Testis (tissue), 3 donors: ENCODE results near the gene EMD. TPM values are rescaled to one million over a fixed set of nuclear protein-coding genes. Genes with fewer than 3 reads are reported as not detected.

ENCODE experiments used
- DNase-seq: peaks from one replicate; pipeline ENCODE4 v3.0.0-alpha.2; 2019
- H3K27ac ChIP-seq, 2 donors: fragments of 200-600 bp; sonication (generic); one replicate each; pipeline ENCODE4 v1.5.1; 2019
- H3K27me3 ChIP-seq: fragments of 200-600 bp; sonication (generic); one replicate; pipeline ENCODE4 v1.5.1; 2019
- H3K36me3 ChIP-seq: fragments of 200-600 bp; sonication (generic); one replicate; pipeline ENCODE4 v1.5.1; 2017; ENCODE audit warnings: low read depth; ENCODE audit errors: missing control alignments
- H3K4me1 ChIP-seq: fragments of 200-600 bp; sonication (generic); one replicate; pipeline ENCODE4 v1.5.1; 2019
- H3K4me3 ChIP-seq, 2 donors: fragments of 200-600 bp; sonication (generic); one replicate each; pipeline ENCODE4 v1.5.1; 2017 to 2019
- H3K9me3 ChIP-seq: fragments of 200-600 bp; sonication (generic); one replicate; pipeline ENCODE4 v1.5.1; 2017
- POLR2A ChIP-seq: fragments of 450-650 bp; IDR thresholded peaks from one replicate; pipeline ENCODE4 v1.6.1; 2017; ENCODE audit warnings: antibody characterized with exemption, mild to moderate bottlenecking, moderate library complexity
- WGBS, 2 donors: methylation state at CpG; one replicate each; pipeline ENCODE4 v1.1.5; 2018; 5-methylcytosine and 5-hydroxymethylcytosine counted together
- intact Hi-C: fragments of 100-400 bp; cut with DNase I; formaldehyde crosslinking; loops from one replicate; pipeline ENCODE4 v1.15.1; 2023; ENCODE audit warnings: low total_unique reads
- polyA plus RNA-seq: library from polyadenylated mRNA; stranded (reverse); fragments of 350-450 nt; fragmentation: Illumina TruSeq; extraction: RNeasy Lipid Tissue Mini Kit (QIAGEN cat#74804); gene quantifications from one replicate; pipeline ENCODE4 v1.2.3, GENCODE V29; 2014; ENCODE audit warnings: low read depth, low replicate concordance; ENCODE audit not compliant: insufficient read depth
- total RNA-seq, 2 donors: library from RNA; depleted of rRNA; stranded (reverse); fragments of >200 nt; gene quantifications; one replicate each; pipeline ENCODE4 v1.2.3, GENCODE V29; 2016
- TF ChIP-seq, protein P1 (sequence below), 3 experiments: fragments of 450-650 bp in 2 of 3; fragments of 200-600 bp in 1 of 3; sonication (generic) in 1 of 3; IDR thresholded peaks; one replicate each; pipeline ENCODE4 v1.5.1; 2016 to 2019; ENCODE audit warnings: antibody characterized with exemption in 3 of 3, mild to moderate bottlenecking in 2 of 3, moderate library complexity in 1 of 3

EMD gene
- total and polyA plus RNA-seq, 3 donors from 2014 or later = 65.6 to 74.2 (median 69.6) TPM

DNA sequence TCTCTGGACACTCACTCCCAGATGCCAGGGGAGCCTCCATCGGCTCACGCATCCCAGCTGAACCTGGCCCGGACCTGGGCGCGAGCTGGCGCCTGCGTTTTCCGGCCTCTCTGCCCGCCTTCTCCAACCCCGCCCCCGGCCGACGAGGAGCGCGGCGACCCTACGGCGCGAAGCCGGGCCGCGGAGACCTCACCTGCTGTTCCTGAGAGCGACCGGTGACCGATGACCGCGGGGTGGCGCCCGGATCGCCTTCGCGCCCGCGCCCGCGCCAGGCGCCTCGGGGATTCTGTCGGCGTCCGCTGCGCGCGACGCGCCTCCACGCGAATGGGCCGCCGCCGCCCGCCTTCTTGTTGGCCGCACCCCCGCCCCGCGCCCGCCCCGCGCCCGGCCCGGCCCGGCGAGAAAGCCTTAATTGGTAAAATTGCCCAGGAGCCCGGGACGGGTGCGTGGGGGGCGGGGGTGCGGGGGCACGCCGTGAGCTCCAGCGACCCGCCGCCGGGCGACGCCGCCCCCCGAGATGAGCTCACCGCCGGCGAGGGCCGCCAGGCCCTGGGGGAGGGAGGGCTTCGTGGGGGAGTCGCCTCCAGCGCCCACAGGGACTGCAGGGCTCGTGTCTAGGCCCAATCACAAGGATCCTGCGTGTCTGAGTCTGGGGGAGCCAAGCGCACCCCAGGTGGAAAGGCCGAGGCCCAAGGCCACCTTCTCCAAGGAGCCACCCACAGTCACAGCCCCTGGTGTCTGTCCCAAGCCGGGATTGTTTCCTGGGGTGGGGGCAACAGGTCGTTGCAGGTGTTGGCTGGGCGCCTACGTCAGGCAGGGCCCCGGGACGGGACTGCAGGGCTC is 4.6 kb upstream of the EMD start, which contains the start of gene FLNA:
FLNA (minus strand) TSS at position 322 of the 843 bp plus-strand sequence. CDS start 3,389 bp downstream, outside the sequence.
- DNase-seq = peak; percentile 24
- 20 to 40% methylated on average over 1 to 6 of the region's 95 CpGs for WGBS, 2 donors

DNA sequence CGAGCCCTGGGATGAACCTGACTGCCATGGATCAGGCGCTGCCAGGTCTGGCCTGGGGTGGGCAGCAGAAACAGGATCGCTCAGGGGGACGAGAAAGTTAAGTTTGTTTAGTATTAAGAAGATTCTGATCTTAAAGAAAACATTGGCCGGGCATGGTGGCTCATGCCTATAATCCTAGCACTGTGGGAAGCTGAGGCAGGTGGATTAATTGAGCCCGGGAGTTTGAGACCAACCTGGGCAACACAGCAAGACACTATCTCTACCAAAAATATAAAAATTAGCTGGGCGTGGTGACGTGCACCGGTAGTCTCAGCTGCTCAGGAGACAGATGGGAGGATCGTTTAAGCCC is 4.0 kb upstream of the EMD start:
- H3K4me3 ChIP-seq = peak overlapping the region in 1 of 2 donors; percentile 40
- intact Hi-C loops = no loop called here
- TF ChIP-seq POLR2A = no peak
- no peak for DNase-seq
- no peaks in the 10 kb centered on the region for H3K27me3 ChIP-seq
- no peaks in the 10 kb centered on the region for H3K4me1 ChIP-seq
- no peaks in the 10 kb centered on the region for H3K9me3 ChIP-seq
- no peaks in the 10 kb centered on the region for H3K36me3 ChIP-seq
- H3K27ac ChIP-seq = peak overlapping the region; percentile 27 to 80
- WGBS, 2 donors = 44 to 65% methylated on average over 5 to 10 of the region's 10 CpGs

More for the DNA sequence above, 4.6 kb upstream of the EMD start, which contains the start of gene FLNA:
- H3K36me3 ChIP-seq = no peaks in the 10 kb centered on the region
- peak within 1 kb of the TSS; percentile 40 to 45 for H3K4me3 ChIP-seq
- H3K9me3 ChIP-seq = no peaks in the 10 kb centered on the region
- H3K27ac ChIP-seq = peak within 1 kb of the TSS; percentile 74 to 80
- intact Hi-C loops = no loop called here
- H3K4me1 ChIP-seq = no peaks in the 10 kb centered on the region
- TF ChIP-seq, protein P1, sequence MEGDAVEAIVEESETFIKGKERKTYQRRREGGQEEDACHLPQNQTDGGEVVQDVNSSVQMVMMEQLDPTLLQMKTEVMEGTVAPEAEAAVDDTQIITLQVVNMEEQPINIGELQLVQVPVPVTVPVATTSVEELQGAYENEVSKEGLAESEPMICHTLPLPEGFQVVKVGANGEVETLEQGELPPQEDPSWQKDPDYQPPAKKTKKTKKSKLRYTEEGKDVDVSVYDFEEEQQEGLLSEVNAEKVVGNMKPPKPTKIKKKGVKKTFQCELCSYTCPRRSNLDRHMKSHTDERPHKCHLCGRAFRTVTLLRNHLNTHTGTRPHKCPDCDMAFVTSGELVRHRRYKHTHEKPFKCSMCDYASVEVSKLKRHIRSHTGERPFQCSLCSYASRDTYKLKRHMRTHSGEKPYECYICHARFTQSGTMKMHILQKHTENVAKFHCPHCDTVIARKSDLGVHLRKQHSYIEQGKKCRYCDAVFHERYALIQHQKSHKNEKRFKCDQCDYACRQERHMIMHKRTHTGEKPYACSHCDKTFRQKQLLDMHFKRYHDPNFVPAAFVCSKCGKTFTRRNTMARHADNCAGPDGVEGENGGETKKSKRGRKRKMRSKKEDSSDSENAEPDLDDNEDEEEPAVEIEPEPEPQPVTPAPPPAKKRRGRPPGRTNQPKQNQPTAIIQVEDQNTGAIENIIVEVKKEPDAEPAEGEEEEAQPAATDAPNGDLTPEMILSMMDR (IDR thresholded peaks at IDR 0.05) = no peak
- TF ChIP-seq POLR2A = no peak
- no peaks in the 10 kb centered on the region for H3K27me3 ChIP-seq

DNA sequence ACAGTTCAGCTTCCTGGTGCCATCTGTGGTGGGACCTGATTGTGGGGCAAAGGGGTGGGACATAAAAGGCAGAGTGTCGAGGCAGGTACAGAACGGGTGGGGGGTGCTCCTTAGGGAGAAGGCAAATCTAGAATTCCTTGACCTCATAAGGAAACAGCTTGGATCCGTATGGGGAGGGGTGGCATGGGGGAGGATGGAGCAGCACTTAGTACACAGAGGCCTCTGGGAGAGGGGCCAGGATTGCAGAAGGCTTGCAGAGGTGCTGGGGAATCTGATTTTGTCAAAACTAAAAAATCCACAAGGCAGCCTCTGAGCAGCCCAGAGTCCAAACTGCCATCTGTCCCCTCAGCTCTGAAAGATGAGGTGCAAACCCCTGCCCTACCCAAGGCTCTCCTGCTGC is 2.3 kb upstream of the EMD start:
- TF ChIP-seq, protein P1 (IDR thresholded peaks at IDR 0.05) = no peak
- no peak for TF ChIP-seq POLR2A
- WGBS, 2 donors = 32 to 40% methylated on average over 2 to 3 of the region's 3 CpGs
- Histone ChIP-seq H3K9me3 (no peaks in the 10 kb centered on the region), H3K27me3 (no peaks in the 10 kb centered on the region), H3K4me1 (no peaks in the 10 kb centered on the region), H3K27ac (no peak overlapping the region), H3K36me3 (no peaks in the 10 kb centered on the region), H3K4me3 (no peak overlapping the region)
- intact Hi-C loops = no loop called here
- no peak for DNase-seq

DNA sequence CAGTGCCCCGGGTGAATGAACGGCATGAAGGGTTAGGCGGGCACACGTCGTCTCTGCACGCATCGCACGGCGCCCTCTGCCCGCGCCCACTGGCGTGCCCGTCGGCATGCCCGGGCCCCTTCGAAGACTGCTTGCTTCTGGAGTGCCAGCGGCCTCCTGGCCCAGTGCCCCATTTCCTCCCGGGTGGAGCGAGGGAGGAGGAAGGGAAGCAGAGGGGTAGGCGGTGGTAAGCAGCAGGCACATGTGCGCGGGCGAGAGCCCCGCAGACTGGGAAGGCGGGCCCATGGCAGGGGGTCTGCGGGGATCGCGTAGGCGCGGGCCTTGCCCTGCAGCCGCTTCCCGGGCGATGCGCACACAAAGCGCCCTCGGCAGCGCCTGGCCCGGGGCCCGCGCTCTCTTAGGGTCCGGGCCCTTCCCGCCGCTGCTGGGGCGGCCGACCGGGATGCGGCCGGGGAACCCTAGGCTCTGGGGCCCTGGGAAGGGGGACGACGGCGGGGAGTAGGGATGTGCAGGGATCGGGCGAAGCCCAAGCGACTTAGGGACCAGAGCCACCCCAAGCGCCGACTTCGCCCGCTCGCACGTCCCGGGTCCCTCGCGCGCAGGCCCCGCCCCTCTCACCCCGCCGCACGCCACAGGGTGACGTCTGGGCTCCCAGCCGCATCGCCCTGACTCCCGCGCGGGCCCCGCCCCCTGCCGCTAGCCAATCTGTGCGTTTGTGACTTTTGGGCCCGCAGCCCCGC is 866 bp upstream of the EMD start:
- intact Hi-C loops = no loop called here
- Histone ChIP-seq H3K4me1 (no peaks in the 10 kb centered on the region), H3K27me3 (no peaks in the 10 kb centered on the region), H3K9me3 (no peaks in the 10 kb centered on the region), H3K4me3 (peak overlapping the region; percentile 48 to 63), H3K27ac (peak overlapping the region; percentile 96), H3K36me3 (no peaks in the 10 kb centered on the region)
- peak; percentile 29 for DNase-seq
- WGBS, 2 donors = 3% methylated on average over 17 of the region's 79 CpGs; no CpG with 5 or more reads in 1 of the 2 donors
- peak; percentile 81 for TF ChIP-seq POLR2A
- TF ChIP-seq, protein P1 (IDR thresholded peaks at IDR 0.05) = no peak

DNA sequence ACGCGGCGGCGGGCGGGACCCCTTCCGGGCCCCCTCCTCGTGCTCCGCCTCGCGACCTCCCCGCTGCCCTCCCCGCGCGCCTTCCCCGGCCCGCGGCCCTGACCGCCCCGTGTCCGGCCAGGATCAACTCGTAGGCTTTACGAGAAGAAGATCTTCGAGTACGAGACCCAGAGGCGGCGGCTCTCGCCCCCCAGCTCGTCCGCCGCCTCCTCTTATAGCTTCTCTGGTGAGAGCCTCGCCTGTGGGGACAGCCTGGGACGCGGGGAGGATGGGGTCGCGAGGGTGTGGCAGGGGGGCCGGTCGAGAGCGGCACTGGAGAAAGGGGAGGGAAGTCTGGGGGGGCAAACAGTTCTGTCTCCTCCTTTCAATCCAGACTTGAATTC is 465 bp downstream of the EMD start:
- Histone ChIP-seq H3K4me3 (peak overlapping the region; percentile 68 to 85), H3K9me3 (no peaks in the 10 kb centered on the region), H3K4me1 (peaks cover 11% of the 10 kb centered on the region), H3K27me3 (no peaks in the 10 kb centered on the region), H3K36me3 (no peaks in the 10 kb centered on the region), H3K27ac (peak overlapping the region; percentile 98 to 99)
- 1% methylated on average over 23 of the region's 38 CpGs; no CpG with 5 or more reads in 1 of the 2 donors for WGBS, 2 donors
- intact Hi-C loops = no loop called here
- no peak for TF ChIP-seq POLR2A
- DNase-seq = no peak
